Activated naive CD8-positive, alpha-beta T cell treated with anti-CD3 and anti-CD28 coated beads for 36 hours (primary cell): ENCODE measurements around the gene KCNQ1OT1. TPM values are rescaled to one million over a fixed set of nuclear protein-coding genes. Genes with fewer than 3 reads are reported as not detected.

ENCODE experiments used
- DNase-seq: peaks from one replicate; pipeline ENCODE4 v3.0.0; 2021
- H3K27ac Mint-ChIP-seq: one replicate; pipeline ENCODE4 v1.8.0; 2022; ENCODE audit warnings: mild to moderate bottlenecking, moderate library complexity, mixed read lengths
- H3K27me3 Mint-ChIP-seq: one replicate; pipeline ENCODE4 v1.8.0; 2022; ENCODE audit warnings: mild to moderate bottlenecking, mixed read lengths
- H3K36me3 Mint-ChIP-seq: one replicate; pipeline ENCODE4 v1.8.0; 2021; ENCODE audit warnings: mild to moderate bottlenecking, mixed read lengths
- H3K4me1 Mint-ChIP-seq: one replicate; pipeline ENCODE4 v1.8.0; 2021; ENCODE audit warnings: mixed read lengths
- H3K4me3 Mint-ChIP-seq: one replicate; pipeline ENCODE4 v1.8.0; 2022; ENCODE audit warnings: mild to moderate bottlenecking, moderate library complexity, mixed read lengths
- H3K9me3 Mint-ChIP-seq: one replicate; pipeline ENCODE4 v1.8.0; 2022; ENCODE audit warnings: mixed read lengths
- total RNA-seq, 2 experiments: library from RNA; stranded (reverse); gene quantifications; one replicate each; pipeline ENCODE4 v1.2.3, GENCODE V29; 2021

Gene KCNQ1OT1
- total RNA-seq, 2 experiments from 2014 or later = 0.12 to 0.14 TPM

DNA sequence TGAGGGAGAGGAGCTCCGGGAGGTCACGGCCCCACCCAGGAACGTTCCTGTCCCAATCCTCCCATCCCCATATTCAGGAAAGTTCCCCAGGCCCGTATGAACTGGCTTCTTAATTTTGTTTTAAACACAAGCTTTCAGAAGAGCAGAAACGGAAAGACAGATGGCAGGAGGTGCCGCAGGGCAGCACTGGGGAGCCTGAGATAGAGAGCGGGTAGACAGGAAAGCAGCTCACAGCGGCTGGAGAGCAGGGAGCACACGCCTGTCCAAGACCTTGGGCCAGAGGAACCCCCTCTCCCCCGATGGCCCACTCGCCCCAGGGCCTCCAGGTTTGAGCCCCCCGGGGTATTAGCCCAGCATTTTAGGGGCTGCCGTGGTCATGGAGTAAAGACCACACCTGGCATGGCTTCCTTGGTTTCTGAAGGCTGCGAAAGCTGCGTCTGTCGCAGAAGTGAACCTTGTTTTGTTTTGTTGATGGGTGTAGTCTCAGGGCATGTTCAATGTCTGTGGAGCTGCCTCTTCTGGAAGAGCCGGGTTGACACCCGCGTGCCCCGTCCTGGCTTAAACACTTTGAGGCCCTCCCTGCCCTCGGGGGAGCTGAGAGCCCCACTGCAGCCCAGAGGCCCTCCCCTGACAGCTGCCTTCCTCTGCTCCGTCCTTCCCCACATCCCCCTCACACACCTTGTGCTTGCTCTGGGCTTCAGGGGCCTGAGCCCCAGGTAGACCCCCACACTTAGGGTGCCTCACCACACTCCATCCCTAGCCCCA is 17.9 kb upstream of the KCNQ1OT1 start:
- Mint-ChIP-seq H3K27me3 (no peaks in the 10 kb centered on the region), H3K9me3 (no peaks in the 10 kb centered on the region), H3K36me3 (no peaks in the 10 kb centered on the region), H3K4me1 (no peaks in the 10 kb centered on the region), H3K27ac (no peak overlapping the region), H3K4me3 (no peak overlapping the region)
- DNase-seq = no peak

DNA sequence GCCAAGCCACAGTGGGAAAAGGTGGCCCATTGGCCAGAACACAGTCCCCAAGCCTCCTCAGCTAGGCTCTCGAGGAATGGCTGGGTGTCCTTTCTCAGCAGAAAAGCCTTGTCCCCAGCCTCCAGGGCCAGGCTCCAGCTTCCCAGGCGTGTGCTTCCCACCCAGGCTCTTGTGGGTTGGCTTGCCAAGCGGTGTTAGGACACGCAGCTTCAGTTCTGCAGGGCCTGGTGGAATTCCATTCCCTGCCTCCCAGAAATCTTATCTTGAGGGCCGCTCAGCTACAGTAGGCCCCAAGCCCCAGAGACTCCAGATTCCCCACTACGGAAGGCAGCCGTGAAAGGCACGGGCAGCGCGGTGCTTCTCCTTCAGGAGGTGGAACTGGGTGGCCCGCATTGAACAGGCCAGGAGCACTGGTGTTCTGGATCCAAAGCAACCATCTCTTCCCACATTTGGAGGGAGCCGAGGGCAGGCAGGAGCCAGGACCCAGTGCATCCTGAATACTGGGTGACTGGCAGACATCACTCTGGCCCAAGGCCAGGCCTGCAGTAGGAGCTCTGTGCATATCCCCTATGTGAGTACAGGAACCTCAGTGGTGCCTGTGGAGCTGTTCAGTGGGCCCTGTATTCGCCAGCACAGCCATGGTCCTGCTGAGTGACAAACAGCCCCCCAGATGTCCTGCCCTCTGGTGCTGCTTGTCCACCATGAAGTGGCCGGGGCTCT is 16.7 kb upstream of the KCNQ1OT1 start:
- Mint-ChIP-seq H3K9me3 (no peaks in the 10 kb centered on the region), H3K4me3 (no peak overlapping the region), H3K4me1 (no peaks in the 10 kb centered on the region), H3K27ac (no peak overlapping the region), H3K36me3 (no peaks in the 10 kb centered on the region), H3K27me3 (no peaks in the 10 kb centered on the region)
- DNase-seq = no peak

DNA sequence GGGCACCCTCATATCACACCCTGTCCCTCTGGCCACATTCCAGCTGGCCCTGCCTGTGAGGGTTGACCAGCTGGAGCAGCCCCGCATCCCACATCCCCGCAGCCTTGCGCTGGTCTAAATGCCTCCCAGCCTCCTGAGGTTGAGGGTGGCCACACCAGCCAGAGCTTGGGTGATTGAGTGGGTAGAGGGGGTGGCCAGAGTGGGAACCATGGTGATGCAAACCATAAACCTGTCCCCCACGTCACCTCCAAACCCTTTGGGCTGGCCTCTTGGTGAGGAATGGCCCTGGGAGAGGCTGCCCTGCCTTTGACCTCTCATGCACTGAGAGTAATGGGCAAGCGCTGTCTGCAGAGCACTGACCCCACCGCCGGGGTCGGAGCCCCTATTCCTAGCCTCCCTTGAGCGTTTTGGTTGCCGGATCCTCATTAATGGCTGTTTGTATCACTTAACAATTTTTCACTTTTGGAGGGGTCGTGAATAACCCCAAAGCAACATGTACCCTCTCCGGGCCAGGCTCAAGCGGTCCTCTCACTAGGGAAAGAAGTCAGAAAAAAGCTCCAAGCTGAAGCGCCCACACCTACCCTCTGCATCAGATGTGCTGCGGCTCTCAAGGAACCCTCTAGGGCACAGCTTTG is 16.0 kb upstream of the KCNQ1OT1 start:
- Mint-ChIP-seq H3K36me3 (peaks cover 3% of the 10 kb centered on the region), H3K27ac (no peak overlapping the region), H3K4me3 (no peak overlapping the region), H3K9me3 (no peaks in the 10 kb centered on the region), H3K4me1 (no peaks in the 10 kb centered on the region), H3K27me3 (no peaks in the 10 kb centered on the region)
- DNase-seq = no peak

DNA sequence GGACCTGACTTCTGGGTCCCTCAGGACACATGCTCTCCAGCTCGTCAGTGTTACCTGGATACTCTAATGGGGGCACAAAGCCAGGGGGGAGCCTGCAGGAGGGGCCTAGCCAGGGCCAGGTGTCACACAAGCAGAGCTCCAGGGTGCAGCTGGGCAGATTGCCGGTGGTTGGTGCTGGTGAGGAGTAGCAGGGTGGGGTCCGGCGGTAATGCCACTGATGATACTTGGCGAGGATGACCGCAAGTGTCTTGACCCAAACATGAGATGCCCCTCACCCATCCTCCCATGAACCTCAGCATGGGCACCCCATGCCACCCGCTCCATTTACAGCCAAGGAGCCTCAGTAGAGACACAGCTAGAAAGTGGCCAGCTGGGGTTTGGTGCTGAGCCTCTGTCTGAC is 15.1 kb upstream of the KCNQ1OT1 start:
- H3K9me3 Mint-ChIP-seq = peaks cover 4% of the 10 kb centered on the region

DNA sequence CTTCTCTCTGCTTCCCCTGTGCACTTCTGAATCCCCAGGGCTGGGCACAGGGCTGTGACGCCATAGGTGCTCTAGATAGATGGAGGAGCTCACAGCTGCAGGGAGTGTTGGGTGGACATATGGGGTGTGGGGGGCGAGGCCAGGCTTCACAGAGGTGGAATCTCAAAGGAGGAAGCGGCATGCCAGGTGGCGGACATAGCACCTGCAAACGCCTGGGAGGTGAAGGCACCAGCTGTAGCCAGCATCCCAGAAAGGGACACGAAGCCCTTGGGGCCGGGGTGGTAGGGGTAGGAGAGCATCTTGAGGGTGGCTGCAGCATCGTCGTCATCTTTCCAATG is 14.6 kb upstream of the KCNQ1OT1 start:
- Mint-ChIP-seq H3K36me3 (peaks cover 3% of the 10 kb centered on the region), H3K4me1 (no peaks in the 10 kb centered on the region), H3K27me3 (no peaks in the 10 kb centered on the region), H3K4me3 (no peak overlapping the region), H3K9me3 (peaks cover 4% of the 10 kb centered on the region), H3K27ac (no peak overlapping the region)
- no peak for DNase-seq

More for the DNA sequence above, 15.1 kb upstream of the KCNQ1OT1 start:
- Mint-ChIP-seq H3K27me3 (no peaks in the 10 kb centered on the region), H3K4me1 (no peaks in the 10 kb centered on the region), H3K27ac (no peak overlapping the region), H3K4me3 (no peak overlapping the region), H3K36me3 (peaks cover 3% of the 10 kb centered on the region)
- no peak for DNase-seq

DNA sequence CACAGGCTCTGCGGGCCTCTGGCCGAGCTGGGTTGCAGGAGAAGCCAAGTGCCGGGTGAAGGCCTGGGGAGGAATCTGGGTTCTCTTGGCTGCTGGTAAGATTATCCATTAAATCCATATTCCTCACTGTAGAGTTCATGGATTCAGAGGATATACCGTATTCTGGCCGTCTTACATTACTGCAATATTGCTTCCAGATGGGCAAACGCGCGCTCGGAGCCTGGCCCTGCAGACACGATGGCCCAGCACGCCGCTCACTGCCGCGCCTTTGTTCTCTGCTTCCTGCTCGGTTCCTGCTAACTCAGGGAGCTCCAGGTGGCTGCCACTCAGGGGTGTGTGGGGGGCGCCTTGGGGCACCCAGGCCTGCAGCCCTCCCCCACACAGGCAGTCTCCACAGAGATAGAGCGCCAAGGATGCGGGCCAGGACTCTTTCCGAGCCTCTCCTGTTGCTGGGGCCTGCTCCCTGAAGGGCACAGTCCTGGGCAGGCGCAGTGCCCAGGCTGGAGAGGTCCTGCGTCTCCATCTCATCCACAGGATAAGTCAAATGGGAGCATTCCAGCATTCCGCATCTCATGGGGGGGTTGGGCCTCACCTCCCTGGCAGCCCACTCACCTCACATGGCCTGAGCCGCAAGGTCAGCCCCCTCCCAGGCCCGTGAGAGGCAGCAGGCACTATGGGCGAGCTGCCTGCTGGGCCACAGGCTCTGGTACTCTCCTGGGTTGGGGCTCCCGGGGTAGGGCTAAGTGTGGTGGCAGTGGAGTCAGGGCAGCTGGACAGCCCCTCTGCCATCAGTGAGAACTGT is 14.1 kb upstream of the KCNQ1OT1 start:
- DNase-seq = no peak
- Mint-ChIP-seq H3K9me3 (peaks cover 4% of the 10 kb centered on the region), H3K36me3 (peaks cover 3% of the 10 kb centered on the region), H3K27me3 (no peaks in the 10 kb centered on the region), H3K27ac (no peak overlapping the region), H3K4me1 (no peaks in the 10 kb centered on the region), H3K4me3 (no peak overlapping the region)

DNA sequence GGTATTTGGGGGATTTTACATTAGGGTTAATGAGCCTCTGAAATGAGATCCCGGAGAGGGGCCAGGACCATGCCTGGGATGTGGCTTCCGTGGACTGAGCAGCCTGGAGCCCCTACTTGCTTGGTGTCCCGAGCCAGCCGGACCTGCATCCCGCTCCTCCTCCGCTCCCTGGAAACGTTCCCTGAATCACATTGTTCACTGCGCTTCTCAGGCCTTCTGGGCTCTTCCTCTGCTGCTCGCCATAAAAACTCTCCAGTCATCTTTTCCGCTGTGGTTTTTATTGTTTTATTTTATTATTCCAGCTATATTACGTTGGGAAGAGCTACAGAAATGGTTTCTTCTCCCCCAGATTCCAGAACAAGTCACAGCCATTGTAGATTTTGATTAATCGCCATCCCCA is 13.3 kb upstream of the KCNQ1OT1 start:
- Mint-ChIP-seq H3K4me3 (no peak overlapping the region), H3K27me3 (no peaks in the 10 kb centered on the region), H3K4me1 (no peaks in the 10 kb centered on the region), H3K27ac (no peak overlapping the region), H3K9me3 (peaks cover 4% of the 10 kb centered on the region), H3K36me3 (peaks cover 7% of the 10 kb centered on the region)
- no peak for DNase-seq

DNA sequence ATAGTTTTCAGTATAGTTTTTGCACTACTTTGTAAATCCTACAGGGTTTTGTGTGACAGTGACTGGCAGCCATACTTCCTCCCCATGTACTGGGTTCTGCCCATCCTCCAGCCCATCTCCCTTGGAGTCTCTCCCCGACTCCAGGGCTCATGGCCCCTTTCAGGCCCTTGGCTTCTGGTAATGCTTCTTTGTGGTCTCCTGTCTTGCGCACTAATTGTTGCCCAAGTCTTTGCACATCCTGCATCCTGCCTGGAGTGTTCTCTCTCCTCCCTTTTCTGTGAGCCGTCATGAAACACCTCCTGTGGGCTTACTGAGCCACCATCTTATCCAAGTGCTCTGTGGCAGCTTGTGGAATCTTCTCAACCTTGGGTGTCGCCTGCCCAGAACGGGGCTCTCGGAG is 11.4 kb upstream of the KCNQ1OT1 start:
- DNase-seq = no peak
- Mint-ChIP-seq H3K9me3 (peaks cover 6% of the 10 kb centered on the region), H3K36me3 (peaks cover 10% of the 10 kb centered on the region)

DNA sequence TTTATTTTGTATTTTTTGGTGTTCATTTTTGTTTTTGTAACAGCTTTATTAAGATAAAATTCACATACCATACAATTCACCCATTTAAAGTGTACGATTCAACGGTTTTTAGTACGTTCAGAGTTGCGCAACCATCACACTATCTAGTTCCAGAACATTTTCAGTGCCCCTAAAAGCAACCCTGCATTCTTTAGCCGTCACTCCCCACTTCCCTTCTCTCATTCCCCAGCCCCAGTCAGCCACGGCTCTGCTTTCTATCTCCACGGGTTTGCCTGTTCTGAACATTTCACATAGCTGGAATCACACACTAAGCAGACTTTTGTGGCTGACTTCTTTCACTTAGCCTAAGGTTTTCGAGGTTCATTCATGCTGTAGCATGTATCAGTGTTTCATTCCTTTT is 9.6 kb upstream of the KCNQ1OT1 start:
- no peak overlapping the region for H3K27ac Mint-ChIP-seq
- H3K27me3 Mint-ChIP-seq = no peaks in the 10 kb centered on the region
- no peak for DNase-seq
- H3K36me3 Mint-ChIP-seq = peaks cover 15% of the 10 kb centered on the region
- H3K4me1 Mint-ChIP-seq = no peaks in the 10 kb centered on the region
- H3K9me3 Mint-ChIP-seq = peaks cover 10% of the 10 kb centered on the region
- no peak overlapping the region for H3K4me3 Mint-ChIP-seq

More for the DNA sequence above, 11.4 kb upstream of the KCNQ1OT1 start:
- no peak overlapping the region for H3K4me3 Mint-ChIP-seq
- no peaks in the 10 kb centered on the region for H3K27me3 Mint-ChIP-seq
- no peak overlapping the region for H3K27ac Mint-ChIP-seq
- no peaks in the 10 kb centered on the region for H3K4me1 Mint-ChIP-seq

DNA sequence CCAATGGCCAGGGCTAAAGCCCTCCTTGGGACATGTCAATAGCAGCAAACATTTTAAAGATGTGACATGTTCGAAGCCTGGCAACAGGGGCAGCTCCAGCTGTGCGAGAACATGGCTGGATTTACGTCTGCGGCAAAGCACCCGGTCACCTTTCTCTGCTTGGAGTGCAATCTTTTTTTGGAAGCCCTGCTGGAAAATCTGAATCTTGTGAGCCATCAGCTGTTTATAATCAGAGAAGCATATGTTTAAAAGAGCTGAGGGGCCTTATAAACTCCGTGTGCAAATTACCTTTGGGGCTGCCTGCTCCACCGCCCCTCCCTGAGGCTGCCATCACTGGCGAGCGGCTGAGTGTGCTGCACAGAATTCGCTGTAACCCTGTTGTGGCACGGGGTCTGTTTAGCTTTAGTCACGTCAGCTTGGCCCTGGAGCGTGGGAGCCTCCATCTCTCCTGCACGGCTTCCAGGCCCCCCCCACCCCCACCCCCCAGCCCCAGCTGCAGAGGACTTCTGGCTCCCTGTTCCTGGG is 9.0 kb upstream of the KCNQ1OT1 start:
- Mint-ChIP-seq H3K9me3 (peaks cover 10% of the 10 kb centered on the region), H3K27me3 (no peaks in the 10 kb centered on the region)
- DNase-seq = no peak

DNA sequence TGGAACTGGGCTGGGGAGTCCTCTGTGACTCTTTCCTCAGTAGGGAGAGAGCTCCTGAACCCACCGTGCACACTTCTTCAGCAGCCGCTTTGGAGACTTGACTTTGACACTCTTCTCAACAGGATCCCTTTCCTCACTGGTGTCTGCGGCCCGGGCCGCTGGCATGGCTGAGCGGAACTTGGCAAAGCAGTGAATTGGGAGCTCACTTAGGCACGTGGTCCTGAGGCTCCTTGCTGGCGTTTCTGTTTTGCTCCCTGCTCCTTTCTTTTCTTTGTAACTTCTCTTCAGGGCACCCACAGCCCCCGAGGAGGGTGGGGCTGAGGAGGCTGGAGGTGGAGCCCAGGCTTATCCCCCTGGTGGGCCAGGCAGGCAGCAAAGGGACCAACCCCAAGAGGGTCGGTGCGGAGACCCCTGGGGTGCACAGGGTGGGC is 8.4 kb upstream of the KCNQ1OT1 start:
- Mint-ChIP-seq H3K4me1 (no peaks in the 10 kb centered on the region), H3K27ac (no peak overlapping the region), H3K27me3 (no peaks in the 10 kb centered on the region), H3K36me3 (peaks cover 15% of the 10 kb centered on the region), H3K4me3 (no peak overlapping the region), H3K9me3 (peaks cover 10% of the 10 kb centered on the region)
- DNase-seq = no peak

More for the DNA sequence above, 9.0 kb upstream of the KCNQ1OT1 start:
- no peak overlapping the region for H3K4me3 Mint-ChIP-seq
- H3K36me3 Mint-ChIP-seq = peaks cover 15% of the 10 kb centered on the region
- H3K27ac Mint-ChIP-seq = no peak overlapping the region
- H3K4me1 Mint-ChIP-seq = no peaks in the 10 kb centered on the region

DNA sequence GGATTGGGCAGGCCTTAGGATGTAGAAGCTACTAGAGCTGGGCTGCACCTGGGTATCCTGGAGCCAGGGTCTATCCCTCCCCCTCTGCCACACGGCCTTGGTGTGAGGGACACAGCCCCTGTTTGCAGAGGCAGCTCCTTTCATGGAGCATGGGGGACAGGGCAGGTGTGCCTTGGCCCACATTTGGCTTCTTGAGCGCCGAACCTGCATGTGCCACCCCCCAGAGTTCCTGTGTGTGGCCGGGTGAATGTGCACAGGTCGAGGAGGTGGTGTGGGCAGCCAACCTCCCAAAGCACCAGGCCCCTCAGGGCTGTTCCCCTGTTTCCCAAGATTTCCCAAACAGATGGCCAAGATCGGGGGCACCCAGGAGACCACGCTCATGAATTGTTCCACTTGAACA is 7.9 kb upstream of the KCNQ1OT1 start:
- Mint-ChIP-seq H3K36me3 (peaks cover 15% of the 10 kb centered on the region), H3K9me3 (peaks cover 10% of the 10 kb centered on the region), H3K27me3 (no peaks in the 10 kb centered on the region), H3K4me1 (no peaks in the 10 kb centered on the region), H3K4me3 (no peak overlapping the region), H3K27ac (no peak overlapping the region)
- DNase-seq = no peak

DNA sequence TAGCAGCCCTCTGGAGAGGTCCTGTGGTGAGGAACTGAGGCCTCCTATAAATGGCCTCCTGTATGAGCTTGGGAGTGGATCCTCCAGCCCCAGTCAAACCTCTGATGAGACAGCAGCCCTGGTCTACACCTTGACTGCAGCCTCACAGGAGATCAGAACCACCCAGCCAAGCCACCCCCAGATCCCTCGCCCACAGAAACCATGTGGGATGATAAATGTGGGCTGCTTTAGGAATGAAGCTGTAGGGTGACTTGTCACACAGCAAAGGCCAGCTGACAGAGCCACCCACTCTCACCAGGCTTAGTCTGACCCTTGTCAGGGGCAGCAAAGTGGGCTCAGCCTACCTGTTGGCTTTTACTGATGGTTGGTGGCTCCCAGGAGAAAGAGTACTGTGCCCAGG is 6.5 kb upstream of the KCNQ1OT1 start:
- Mint-ChIP-seq H3K27ac (no peak overlapping the region), H3K27me3 (no peaks in the 10 kb centered on the region), H3K4me1 (no peaks in the 10 kb centered on the region), H3K9me3 (peaks cover 10% of the 10 kb centered on the region), H3K36me3 (peaks cover 14% of the 10 kb centered on the region), H3K4me3 (no peak overlapping the region)
- no peak for DNase-seq

DNA sequence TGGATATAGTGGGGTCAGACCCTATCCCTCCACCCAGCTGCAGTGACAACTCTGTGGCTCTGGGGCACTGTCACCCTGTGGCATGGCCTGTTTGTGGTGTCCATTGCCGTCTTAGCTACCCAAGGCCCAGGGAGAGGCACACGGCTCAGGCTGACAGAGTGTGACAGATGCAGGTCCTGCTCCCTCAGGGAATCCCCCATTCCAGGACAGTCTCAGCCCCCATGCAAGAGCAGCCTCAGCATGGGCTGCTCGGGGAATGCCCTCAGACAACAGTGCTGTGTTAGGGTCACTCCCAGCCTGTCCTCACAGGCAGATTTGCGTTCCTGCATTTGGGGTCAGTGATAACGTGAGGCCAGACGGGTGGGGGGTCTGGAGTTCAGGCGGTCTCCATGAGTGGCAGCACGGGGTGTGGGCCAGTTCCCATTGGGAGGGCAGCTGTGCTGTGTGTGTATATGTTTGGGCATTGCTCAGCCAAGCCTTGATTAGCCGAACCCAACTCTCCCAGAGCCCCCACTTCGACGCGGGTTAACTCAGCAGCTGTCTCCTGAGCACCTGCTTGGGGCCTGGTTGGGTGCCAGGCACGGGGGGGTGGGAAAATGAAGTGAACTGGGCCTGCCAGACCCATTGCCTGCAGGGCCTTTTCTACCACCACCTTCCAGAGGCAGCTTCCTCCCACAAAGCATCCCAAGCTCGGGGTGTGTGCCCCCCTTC is 5.3 kb upstream of the KCNQ1OT1 start:
- H3K27ac Mint-ChIP-seq = no peak overlapping the region
- no peak for DNase-seq
- no peaks in the 10 kb centered on the region for H3K4me1 Mint-ChIP-seq
- no peaks in the 10 kb centered on the region for H3K27me3 Mint-ChIP-seq
- no peak overlapping the region for H3K4me3 Mint-ChIP-seq
- peaks cover 11% of the 10 kb centered on the region for H3K36me3 Mint-ChIP-seq
- H3K9me3 Mint-ChIP-seq = peaks cover 6% of the 10 kb centered on the region
